NCI-H1092 (cell line): ENCODE results near the gene IP6K2.

Experiments
- DNase-seq: peaks from one replicate; lab custom pipeline; 2025; lab: John Stamatoyannopoulos, UW

The IP6K2 gene

DNA sequence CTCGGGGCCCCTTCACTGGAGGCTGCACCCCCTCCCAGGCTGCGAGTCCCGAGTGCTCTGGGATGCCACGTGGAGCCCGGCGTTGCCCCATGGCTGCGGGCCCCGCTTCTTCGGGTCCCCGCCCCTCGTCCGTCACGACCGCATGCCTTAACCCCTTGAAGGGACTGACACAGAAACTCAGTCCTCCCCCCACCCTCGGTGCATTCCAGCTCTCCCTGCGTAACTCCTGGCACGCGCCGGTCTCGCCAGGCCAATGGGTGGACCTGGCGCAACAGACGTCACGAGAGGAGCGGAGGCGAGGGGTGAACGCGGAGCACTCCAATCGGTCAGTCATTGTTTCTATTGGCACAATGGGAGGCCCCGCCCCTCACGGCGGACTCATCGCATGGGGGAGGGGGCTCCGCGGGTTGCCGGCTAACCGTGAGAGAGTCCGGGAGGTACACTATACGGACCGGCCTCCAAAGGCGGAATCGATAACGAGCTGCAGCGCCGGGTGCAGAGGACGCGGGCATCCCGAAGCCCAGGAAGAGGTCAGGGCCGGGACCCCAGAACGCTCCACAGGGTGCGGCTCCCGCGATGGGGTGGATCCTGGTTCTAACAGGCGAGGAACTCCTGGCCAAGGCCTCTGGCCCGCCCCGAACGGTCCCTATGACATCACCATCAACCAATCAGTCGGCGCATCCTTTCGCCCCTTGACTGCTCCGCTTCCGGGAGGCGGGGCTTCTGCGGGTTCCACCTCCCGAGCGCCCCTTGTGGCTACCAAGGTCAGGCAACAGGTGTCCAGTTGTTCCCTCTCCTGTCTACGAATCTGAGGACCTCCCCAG lies 53.3 kb downstream of the IP6K2 start:
- peak; percentile 93 for DNase-seq

GRCh38 chr3:48662753-48663488 lies 54.1 kb downstream of the IP6K2 start, which contains the start of gene CELSR3:
Gene CELSR3, minus strand, starts transcription at chr3:48662886. Its CDS starts 252 bp downstream, at chr3:48662634.
- peak; percentile 89 for DNase-seq

GRCh38 chr3:48662145-48662752 lies 54.8 kb downstream of the IP6K2 start:
- no peak for DNase-seq

GRCh38 chr3:48661501-48662144 lies 55.4 kb downstream of the IP6K2 start:
- DNase-seq: no peak

DNA sequence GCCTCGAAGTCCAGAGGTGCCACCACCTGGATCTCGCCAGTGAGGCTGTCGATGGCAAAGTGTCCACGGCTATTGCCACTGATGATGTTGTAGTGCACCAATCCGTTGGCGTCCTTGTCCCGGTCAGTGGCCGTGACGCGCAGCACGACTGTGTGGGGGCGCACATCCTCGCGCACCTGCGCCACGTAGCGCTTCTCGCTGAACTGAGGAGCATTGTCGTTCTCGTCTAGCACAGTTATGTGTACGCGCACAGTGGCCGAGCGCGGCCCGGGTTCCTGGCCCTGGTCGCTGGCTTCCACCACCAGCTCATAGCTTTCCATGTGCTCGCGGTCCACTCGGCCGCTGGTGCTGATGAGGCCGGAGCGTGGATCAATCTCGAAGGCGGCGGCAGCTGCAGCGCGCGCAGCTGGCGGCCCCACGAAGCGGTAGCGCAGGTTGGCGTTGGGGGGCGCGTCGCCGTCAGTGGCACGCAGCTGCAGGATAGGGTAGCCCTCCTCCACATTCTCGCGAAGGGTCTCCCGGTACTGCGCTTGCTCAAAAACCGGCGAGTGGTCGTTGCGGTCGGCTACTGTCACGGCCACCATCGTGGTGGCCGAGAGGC lies 56.1 kb downstream of the IP6K2 start:
- DNase-seq: no peak

- no peak for DNase-seq
Measured at GRCh38 chr3:48656841-48657281, 60.2 kb downstream of the IP6K2 start.

- DNase-seq: no peak
Measured at GRCh38 chr3:48656061-48656840, 60.8 kb downstream of the IP6K2 start.

DNA sequence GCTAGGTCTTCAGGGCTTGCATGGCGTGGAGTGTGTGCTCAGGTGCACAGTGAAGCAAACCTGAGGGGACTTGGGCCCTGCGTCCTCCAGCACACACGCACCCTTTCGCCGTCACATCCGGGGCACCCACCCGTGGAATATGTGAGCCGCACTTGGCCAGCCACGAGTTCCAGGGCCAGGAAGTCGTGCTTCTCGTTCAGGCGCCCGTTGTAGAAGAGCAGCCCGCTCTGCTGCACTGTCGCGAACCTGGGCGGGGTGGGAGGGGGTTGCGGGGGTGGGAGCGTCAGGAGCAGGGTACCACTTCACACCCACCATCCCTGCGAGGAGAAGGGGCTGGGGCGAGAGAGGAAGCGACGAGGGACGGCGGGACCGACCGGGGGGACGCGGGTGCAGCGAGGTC lies 61.4 kb downstream of the IP6K2 start:
- DNase-seq: no peak

DNA sequence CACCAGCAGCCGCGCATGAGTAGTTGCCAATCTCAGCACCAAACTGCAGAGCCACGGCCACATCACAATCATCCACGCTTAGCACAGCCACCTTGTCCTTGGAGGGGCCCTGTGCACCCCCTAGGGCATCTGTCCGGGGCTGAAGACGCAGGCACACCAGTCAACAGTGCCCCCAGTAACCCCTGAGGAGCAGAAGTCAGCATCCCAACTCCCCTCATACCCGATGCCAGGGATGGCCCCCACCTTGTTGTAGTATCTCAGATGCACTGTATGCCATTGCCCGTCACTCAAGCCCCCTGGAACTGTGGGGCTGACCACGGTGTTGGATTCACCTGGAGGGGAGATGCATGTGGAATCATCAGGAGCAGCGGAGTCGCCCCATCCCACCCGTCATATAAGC lies 62.0 kb downstream of the IP6K2 start:
- no peak for DNase-seq

GRCh38 chr3:48652923-48653715 lies 63.9 kb downstream of the IP6K2 start:
- no peak for DNase-seq

DNA sequence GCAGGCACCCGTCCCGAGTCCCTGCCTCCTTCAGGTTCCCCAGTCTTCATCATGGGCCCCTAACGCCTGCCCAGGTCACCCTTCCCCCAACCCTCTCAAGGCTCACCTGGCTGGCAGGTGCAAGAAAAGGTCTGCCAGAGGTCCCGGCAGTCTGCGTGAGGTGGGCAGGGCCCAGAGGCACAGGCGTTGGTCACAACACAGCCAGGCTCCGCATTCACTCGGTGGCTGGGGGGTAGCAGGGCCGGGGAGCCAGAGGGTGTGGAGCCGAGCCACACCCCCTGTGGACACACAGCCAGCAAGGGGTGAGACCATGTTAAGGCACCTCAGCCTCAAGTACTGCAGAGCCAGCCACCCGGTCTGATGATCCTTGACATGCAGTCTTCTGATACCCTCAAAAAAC lies 65.2 kb downstream of the IP6K2 start:
- DNase-seq: no peak

DNA sequence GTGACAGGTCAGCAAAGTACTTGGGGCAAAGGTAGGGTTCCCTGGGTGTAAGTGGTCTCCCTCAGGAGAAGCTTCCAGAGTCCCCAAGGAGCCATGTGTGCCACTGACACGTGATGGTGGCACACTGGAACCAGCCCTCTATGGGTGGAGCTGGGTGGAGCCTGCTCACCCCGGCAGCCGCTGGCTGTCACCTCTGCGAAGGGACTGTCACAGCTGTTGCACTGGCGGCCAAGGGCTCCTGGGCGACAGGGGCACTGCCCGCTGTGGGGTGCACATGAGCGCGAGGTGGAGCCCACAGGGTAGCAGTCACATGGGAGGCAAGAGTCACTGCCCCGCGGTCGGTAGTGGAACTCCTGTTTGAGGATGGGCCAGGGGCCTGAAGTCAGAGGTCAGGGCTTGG lies 66.3 kb downstream of the IP6K2 start:
- no peak for DNase-seq

DNA sequence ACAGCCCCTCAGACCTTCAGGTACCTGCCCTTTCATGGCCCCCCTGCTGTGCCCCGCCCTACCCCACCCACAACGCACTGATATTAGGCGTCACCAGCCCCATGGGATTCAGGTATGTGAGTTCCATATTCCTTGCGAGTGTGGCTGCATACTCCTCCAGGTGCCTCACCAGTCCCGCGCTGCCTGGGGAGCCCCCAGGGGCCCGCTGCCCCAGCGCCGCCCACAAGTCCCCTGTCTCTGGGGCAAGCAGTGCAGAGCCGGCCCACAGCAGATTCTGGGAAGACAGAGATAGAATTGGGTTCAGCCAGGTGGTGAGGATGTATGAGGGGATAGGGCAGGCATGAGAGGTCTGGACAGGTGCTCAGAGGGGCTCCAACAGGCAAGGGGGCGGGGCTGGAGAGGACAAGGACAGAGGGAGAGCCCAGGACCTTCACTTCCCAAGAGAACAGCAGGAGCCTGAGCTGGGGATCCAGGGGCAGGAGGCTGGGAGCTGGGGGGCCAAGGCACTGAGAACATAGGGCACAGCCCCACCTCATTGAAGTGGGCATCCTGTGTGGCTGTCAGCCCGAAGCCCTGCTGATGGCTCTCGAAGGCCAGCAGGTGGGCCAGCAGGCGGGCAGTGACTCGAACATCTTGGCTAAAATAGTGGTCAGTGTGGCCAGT lies 68.7 kb downstream of the IP6K2 start:
- no peak for DNase-seq

DNA sequence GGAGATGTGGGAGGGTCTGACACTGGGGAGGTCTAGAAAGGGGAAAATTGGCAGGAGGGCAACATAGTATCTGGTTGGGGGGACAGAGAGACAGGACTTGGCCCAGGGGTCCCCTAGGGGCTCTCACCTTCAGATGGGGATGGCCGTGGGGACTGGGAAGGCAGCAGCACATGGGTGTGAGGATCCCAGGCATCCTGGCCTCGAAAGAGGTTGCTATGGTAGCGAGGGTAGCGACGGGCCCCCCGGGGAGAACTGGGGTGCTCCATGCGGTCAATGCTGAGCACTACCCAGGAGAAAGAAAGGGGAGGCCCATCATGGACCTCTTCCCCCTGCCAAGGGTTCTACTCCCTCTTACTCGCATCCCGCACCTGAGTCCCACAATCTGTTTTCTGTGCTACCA lies 69.3 kb downstream of the IP6K2 start:
- no peak for DNase-seq

DNA sequence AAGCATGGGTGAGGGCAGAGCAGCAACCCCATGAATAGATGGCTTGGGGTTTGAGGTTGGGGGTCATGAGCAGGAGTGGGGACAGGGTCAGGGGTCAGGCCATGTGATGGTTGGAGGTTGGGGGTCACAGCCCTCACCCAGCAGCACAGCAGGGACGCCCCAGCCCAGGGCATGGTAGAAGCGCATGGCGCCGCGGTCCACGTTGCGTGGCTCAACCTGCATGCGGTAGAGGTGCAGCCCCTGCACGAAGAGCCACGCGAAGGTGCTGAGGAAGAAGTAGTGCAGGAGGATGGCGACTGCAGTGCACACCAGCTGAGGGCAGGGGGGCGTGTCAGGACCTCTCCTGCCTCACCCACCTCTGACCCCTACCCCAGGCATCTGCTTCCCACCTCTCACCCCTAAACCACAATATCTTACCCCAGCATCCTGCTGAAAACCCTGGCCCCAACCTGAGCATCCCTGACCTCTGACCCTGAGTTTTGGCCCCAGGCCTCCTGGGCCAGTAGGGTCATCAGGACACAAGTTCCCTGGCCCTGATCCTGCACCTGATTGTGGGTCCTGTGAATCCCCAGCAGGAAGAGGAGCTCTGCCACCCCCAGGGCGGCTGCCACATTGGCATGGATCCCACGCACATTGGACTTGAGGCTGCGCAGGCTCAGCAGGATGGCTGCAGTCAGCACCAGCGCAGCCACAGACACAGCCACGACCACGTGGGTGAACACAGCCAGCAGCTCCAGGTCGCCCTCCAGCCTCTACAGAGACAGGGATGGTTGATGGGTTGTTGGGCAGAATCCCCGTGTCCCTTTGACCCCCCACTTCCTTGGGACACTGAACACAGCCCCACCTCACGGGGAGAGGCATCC lies 71.9 kb downstream of the IP6K2 start:
- no peak for DNase-seq

DNA sequence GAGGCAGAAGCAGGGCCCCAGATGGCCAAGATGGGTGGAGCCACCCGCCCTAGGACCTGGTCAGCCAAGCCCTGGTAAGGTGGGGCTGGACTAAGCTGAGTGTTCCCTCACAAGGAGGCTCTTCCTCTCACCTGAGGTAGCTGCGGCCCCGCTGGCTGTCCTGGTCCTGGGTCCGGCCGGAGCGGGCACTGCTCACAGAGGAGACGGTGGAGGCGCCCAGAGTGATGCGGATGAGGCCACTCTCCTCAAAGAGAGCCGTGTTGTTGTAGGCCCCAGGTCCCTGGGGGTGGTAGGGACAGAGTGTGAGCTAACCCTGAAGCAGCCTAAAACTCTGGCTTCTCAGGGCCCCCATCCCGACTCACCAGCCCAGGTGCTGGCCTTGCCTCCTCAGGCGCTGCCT lies 74.4 kb downstream of the IP6K2 start:
- no peak for DNase-seq

DNA sequence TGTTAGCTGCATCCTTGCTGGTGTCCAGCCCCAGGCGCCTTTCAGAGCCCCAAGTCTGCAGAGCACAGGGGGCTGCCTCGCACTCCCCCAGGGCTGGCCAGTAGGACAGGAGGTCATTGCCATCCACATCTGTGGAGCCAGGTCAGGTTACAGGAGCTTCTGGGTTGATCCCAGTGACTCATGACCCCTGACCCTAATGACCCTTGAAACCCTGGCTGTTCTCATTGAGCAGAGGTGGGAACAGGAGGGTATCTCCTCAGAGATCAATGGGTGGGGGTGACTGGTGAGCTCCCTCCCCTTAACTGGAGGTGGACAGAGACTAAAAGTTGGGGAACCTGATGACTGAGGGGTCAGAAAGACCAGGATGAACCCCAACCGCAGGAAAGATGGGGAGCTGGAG lies 75.6 kb downstream of the IP6K2 start:
- DNase-seq: no peak

DNA sequence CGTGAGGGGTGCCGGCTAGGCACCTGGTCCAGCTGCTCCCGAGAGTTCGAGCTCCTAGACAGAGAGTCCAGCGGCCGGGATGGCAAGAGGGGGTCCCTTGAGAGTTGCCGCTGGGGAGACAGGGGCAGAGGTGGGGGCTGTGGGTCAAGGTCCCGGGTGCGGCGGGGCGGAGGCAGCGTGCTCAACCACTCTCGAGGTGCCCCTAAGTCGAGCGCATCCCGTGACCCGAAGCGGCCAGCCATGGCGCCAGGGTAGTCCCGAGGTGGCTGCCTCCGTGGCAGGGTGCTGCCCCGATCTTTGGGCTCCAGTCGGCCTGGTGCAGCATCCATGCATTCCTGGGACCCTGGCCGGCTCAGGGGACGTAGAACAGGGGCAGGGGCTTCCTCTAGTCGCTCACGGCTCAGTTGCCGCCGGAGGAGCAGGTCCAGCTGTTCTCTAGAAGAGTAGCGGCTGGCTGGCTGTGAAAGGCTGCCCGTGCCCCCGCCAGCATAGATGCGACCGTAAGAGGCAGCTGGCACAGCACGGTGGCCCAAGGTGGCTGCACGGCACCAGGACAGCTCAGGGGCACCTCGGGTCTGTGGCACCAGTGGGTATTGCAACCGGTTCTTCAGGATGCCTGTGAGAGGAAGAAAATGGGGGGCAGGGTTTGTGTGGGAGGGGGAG lies 76.9 kb downstream of the IP6K2 start:
- DNase-seq: no peak
